ENCODE results near the gene TTC3. TPM values are rescaled to one million over a fixed set of nuclear protein-coding genes. Genes with fewer than 3 reads are reported as not detected.

TTC3 gene
- total and polyA plus RNA-seq, 9 of the 15 experiments (the other 6 are each of a cell fraction or from before 2014, with no cell fraction given): 17.5 to 92.0 (median 59.5) TPM

DNA sequence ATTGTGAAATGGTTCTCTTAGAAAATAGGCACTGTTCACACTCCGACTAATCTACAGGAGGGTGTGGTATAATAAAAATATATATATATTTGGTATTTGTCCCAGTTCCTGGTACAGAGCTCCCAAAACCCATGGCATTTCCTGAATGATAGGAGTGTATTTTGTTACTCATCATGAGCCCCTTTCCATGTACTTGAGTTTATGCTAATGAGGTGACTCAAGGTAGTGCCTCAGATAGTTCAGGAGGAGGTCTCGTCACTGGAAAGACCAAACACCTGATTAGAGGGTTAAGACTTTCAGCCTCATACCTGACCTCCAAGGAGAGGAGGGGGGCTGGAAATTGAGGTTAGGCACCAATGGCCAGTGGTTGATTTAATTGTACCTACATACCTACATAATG lies 57.9 kb downstream of the TTC3 start:
- no peak overlapping the region for H3K27ac ChIP-seq (ENCODE audit: extremely low read depth, low read depth, low read length)
- H3K4me2 ChIP-seq (ENCODE audit: insufficient read depth, low read length): no peak overlapping the region
- H3K9me1 ChIP-seq (ENCODE audit: control insufficient read depth, insufficient read depth, low read length): no peaks in the 10 kb centered on the region
- no peaks in the 10 kb centered on the region for H3K79me2 ChIP-seq (ENCODE audit: control insufficient read depth, insufficient read depth, low read length)
- CTCF ChIA-PET (ENCODE audit: low intra/inter-chr PET ratio): no interaction called here
- peaks cover 68% of the 10 kb centered on the region for H3K36me3 ChIP-seq (ENCODE audit: control insufficient read depth, insufficient read depth, low read length)
- POLR2A ChIA-PET: interaction anchor here (1.2 kb wide), 1 partner anchor 11 kb away, joined by 5 read pairs; no protein-coding TSS in a partner anchor
- no peaks in the 10 kb centered on the region for H4K20me1 ChIP-seq (replicated peaks; ENCODE audit: control insufficient read depth, insufficient read depth, low read length)
- intact Hi-C loops (cut with micrococcal nuclease) (no loop called here), in situ Hi-C loops (cut with MboI) (no loop called here)
- DNase-seq (ENCODE audit: extremely low read depth in 1 of 4, low spot score in 3 of 4) (no peak), ATAC-seq (no peak), FAIRE-seq (no peak)
- H3K4me3 ChIP-seq: no peak overlapping the region
- H3K4me1 ChIP-seq (replicated peaks in 1 of 2; ENCODE audit: control insufficient read depth in 2 of 2, insufficient read depth in 2 of 2, low read length in 2 of 2): no peaks in the 10 kb centered on the region
- H2AFZ ChIP-seq (ENCODE audit: low read depth, low read length): no peak overlapping the region
- 77% methylated on average over 2 of the region's 2 CpGs for WGBS (ENCODE audit: insufficient coverage, low coverage, missing lambda C conversion rate)
- BruUV-seq (replicated peaks): no TSS peak
- H3K9ac ChIP-seq (ENCODE audit: insufficient read depth in 1 of 2, low read depth in 2 of 2, low read length in 2 of 2): no peak overlapping the region
- H3K9me3 ChIP-seq (replicated peaks; ENCODE audit: control insufficient read depth, insufficient read depth, low read depth, low read length): no peaks in the 10 kb centered on the region
- no peaks in the 10 kb centered on the region for H3K27me3 ChIP-seq (ENCODE audit: control insufficient read depth in 2 of 2, insufficient read depth in 2 of 2, low read length in 2 of 2)
- TF ChIP-seq, protein P1, sequence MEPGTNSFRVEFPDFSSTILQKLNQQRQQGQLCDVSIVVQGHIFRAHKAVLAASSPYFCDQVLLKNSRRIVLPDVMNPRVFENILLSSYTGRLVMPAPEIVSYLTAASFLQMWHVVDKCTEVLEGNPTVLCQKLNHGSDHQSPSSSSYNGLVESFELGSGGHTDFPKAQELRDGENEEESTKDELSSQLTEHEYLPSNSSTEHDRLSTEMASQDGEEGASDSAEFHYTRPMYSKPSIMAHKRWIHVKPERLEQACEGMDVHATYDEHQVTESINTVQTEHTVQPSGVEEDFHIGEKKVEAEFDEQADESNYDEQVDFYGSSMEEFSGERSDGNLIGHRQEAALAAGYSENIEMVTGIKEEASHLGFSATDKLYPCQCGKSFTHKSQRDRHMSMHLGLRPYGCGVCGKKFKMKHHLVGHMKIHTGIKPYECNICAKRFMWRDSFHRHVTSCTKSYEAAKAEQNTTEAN (CRISPR knock-in tag; IDR thresholded peaks at IDR 0.05): no peak
- TF ChIP-seq ELF1 (tag; IDR thresholded peaks at IDR 0.05) (no peak), KAT2B (IDR thresholded peaks at IDR 0.05; ENCODE audit: low read depth, low read length) (no peak), CBX5 (IDR thresholded peaks at IDR 0.05; ENCODE audit: borderline replicate concordance, low read depth) (no peak), BCL6 (CRISPR knock-in tag; IDR thresholded peaks at IDR 0.05) (no peak), PTRF (tag; IDR thresholded peaks at IDR 0.05) (no peak), RCOR1 (IDR thresholded peaks at IDR 0.05; ENCODE audit: borderline replicate concordance in 1 of 2, low read depth in 2 of 2, low read length in 2 of 2) (no peak), SIRT6 (IDR thresholded peaks at IDR 0.05; ENCODE audit: low read depth, low read length) (no peak), ZNF324 (CRISPR knock-in tag; IDR thresholded peaks at IDR 0.05) (no peak), NBN (IDR thresholded peaks at IDR 0.05; ENCODE audit: low read depth) (no peak), BRCA1 (IDR thresholded peaks at IDR 0.05) (no peak), BRCA1 (CRISPR knock-in tag; IDR thresholded peaks at IDR 0.05) (no peak), KAT7 (CRISPR knock-in tag; IDR thresholded peaks at IDR 0.05; ENCODE audit: borderline replicate concordance) (no peak), ZSCAN29 (IDR thresholded peaks at IDR 0.05) (no peak), NFYB (IDR thresholded peaks at IDR 0.05; ENCODE audit: extremely low read depth, insufficient read length) (no peak), MAFG (tag; conservative IDR thresholded peaks at IDR 0.05) (no peak)
- TF ChIP-seq, protein P2, sequence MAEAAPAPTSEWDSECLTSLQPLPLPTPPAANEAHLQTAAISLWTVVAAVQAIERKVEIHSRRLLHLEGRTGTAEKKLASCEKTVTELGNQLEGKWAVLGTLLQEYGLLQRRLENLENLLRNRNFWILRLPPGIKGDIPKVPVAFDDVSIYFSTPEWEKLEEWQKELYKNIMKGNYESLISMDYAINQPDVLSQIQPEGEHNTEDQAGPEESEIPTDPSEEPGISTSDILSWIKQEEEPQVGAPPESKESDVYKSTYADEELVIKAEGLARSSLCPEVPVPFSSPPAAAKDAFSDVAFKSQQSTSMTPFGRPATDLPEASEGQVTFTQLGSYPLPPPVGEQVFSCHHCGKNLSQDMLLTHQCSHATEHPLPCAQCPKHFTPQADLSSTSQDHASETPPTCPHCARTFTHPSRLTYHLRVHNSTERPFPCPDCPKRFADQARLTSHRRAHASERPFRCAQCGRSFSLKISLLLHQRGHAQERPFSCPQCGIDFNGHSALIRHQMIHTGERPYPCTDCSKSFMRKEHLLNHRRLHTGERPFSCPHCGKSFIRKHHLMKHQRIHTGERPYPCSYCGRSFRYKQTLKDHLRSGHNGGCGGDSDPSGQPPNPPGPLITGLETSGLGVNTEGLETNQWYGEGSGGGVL (CRISPR knock-in tag; IDR thresholded peaks at IDR 0.05): no peak
- TF ChIP-seq, protein P3, sequence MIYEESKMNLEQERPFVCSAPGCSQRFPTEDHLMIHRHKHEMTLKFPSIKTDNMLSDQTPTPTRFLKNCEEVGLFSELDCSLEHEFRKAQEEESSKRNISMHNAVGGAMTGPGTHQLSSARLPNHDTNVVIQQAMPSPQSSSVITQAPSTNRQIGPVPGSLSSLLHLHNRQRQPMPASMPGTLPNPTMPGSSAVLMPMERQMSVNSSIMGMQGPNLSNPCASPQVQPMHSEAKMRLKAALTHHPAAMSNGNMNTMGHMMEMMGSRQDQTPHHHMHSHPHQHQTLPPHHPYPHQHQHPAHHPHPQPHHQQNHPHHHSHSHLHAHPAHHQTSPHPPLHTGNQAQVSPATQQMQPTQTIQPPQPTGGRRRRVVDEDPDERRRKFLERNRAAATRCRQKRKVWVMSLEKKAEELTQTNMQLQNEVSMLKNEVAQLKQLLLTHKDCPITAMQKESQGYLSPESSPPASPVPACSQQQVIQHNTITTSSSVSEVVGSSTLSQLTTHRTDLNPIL (CRISPR knock-in tag; IDR thresholded peaks at IDR 0.05): no peak
- TF ChIP-seq, protein P4, sequence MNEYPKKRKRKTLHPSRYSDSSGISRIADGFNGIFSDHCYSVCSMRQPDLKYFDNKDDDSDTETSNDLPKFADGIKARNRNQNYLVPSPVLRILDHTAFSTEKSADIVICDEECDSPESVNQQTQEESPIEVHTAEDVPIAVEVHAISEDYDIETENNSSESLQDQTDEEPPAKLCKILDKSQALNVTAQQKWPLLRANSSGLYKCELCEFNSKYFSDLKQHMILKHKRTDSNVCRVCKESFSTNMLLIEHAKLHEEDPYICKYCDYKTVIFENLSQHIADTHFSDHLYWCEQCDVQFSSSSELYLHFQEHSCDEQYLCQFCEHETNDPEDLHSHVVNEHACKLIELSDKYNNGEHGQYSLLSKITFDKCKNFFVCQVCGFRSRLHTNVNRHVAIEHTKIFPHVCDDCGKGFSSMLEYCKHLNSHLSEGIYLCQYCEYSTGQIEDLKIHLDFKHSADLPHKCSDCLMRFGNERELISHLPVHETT (CRISPR knock-in tag; conservative IDR thresholded peaks at IDR 0.05 in 1 of 2, IDR thresholded peaks at IDR 0.05 in 1 of 2): no peak
